AG04449 (cell line): ENCODE measurements around the gene OTUB1.

ENCODE experiments used
- CTCF ChIA-PET: fragments of 350-600 bp; formaldehyde crosslinking; extraction: SDS; loops from one replicate; lab custom pipeline; 2021; ENCODE audit warnings: antibody characterized with exemption; lab: Yijun Ruan, JAX
- POLR2A ChIA-PET: fragments of 400-600, 350-600 bp; formaldehyde crosslinking; extraction: SDS; loops from one replicate; lab custom pipeline; 2020; ENCODE audit warnings: antibody characterized with exemption, inconsistent platforms; lab: Yijun Ruan, JAX
- DNase-seq: peaks from one replicate; pipeline ENCODE4 v3.0.0-alpha.2; 2010; ENCODE audit warnings: low read depth, low spot score
- H3K4me3 ChIP-seq: 2 replicates; pipeline ENCODE4 v1.5.1; 2011; ENCODE audit warnings: low read depth, mild to moderate bottlenecking, control low read depth, low read length
- CTCF ChIP-seq: IDR thresholded peaks from one replicate; pipeline ENCODE4 v1.5.1; 2011; ENCODE audit warnings: mild to moderate bottlenecking, moderate library complexity, low read length, control low read depth, inconsistent platforms; ENCODE audit not compliant: insufficient read depth; ENCODE audit errors: missing control alignments

OTUB1 gene

GRCh38 chr11:64007160-64007628 lies 21.0 kb downstream of the OTUB1 start:
- peak overlapping the region; percentile 23 for H3K4me3 ChIP-seq
- TF ChIP-seq CTCF, result no peak
- POLR2A ChIA-PET, result interaction anchor here (0.5 kb wide), 1 partner anchor 78 kb away, joined by 4 read pairs; no protein-coding TSS in a partner anchor
- CTCF ChIA-PET, result interaction anchor here (0.8 to 13.1 kb wide), 8 partner anchors 11 to 169 kb away, joined by 3 to 591 read pairs (median 4); no protein-coding TSS in a partner anchor
- DNase-seq, result no peak

GRCh38 chr11:64007629-64008282 lies 21.5 kb downstream of the OTUB1 start:
- DNase-seq, result no peak
- ChIA-PET CTCF (interaction anchor here (0.9 to 13.1 kb wide), 7 partner anchors 11 to 170 kb away, joined by 3 to 591 read pairs (median 4); no protein-coding TSS in a partner anchor), POLR2A (interaction anchor here (0.5 kb wide), 1 partner anchor 79 kb away, joined by 4 read pairs; no protein-coding TSS in a partner anchor)
- no peak for TF ChIP-seq CTCF
- no peak overlapping the region; the same call in 1 of the 2 replicates for H3K4me3 ChIP-seq

GRCh38 chr11:64008283-64008913 lies 22.2 kb downstream of the OTUB1 start:
- CTCF ChIA-PET, result interaction anchor here (0.9 to 13.1 kb wide), 4 partner anchors 8 to 155 kb away, joined by 3 to 591 read pairs (median 4); no protein-coding TSS in a partner anchor
- POLR2A ChIA-PET, result no interaction called here
- H3K4me3 ChIP-seq, result no peak overlapping the region
- TF ChIP-seq CTCF, result no peak
- DNase-seq, result no peak

GRCh38 chr11:64008914-64009633 lies 22.8 kb downstream of the OTUB1 start:
- CTCF ChIA-PET, result interaction anchor here (0.9 to 13.1 kb wide), 2 partner anchors 9 to 140 kb away, joined by 5 to 591 read pairs; no protein-coding TSS in a partner anchor
- no peak overlapping the region for H3K4me3 ChIP-seq
- DNase-seq, result no peak
- POLR2A ChIA-PET, result no interaction called here
- no peak for TF ChIP-seq CTCF

GRCh38 chr11:64009710-64010109 lies 23.5 kb downstream of the OTUB1 start:
- no peak for DNase-seq
- ChIA-PET POLR2A (no interaction called here), CTCF (interaction anchor here (0.9 to 13.1 kb wide), 2 partner anchors 9 to 139 kb away, joined by 5 to 591 read pairs; no protein-coding TSS in a partner anchor)

More at GRCh38 chr11:64009710-64010109, 23.5 kb downstream of the OTUB1 start:
- H3K4me3 ChIP-seq, result no peak overlapping the region
- TF ChIP-seq CTCF, result no peak
